ENCODE data around the gene LPP. TPM values are rescaled to one million over a fixed set of nuclear protein-coding genes. Genes with fewer than 3 reads are reported as not detected.

The LPP gene
- total and polyA plus RNA-seq, 2 of the 13 experiments (the other 11 are each of a cell fraction or from before 2014, with no cell fraction given), result 19.2 to 29.9 TPM

DNA sequence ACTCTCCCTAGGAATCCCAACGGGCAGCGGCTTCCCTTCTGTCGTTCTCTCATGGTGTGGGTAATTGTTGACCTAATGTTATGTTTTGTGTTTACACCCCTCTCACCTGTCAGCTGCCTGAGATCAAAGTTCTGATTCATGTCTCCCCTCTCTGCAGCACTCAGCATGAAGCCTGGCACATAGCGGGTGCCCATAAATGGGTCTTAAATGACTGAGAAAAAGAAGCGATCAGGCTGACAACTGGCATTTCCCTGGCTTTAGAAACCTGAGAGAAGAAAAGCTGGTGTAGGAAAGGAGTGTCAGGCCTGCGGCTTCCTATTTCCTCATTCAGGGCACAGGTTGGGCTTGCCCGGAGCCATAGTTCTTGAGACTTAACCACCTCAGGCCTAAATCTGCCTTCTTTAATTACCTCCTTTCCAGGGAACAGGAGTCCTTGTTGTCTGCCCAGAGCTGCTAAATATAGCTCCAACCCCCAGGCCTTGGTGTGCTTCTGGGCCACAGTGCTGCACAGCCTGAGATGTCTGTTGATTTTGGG lies 31.8 kb downstream of the LPP start (continued):
- TF ChIP-seq ZNF503 (CRISPR knock-in tag; IDR thresholded peaks at IDR 0.05) (0 out of 2 replicates have a peak, but pooled peaks have one; percentile 35), SPEN (CRISPR knock-in tag; IDR thresholded peaks at IDR 0.05; ENCODE audit: low read depth) (no peak), SMARCC2 (IDR thresholded peaks at IDR 0.05) (no peak), KAT8 (CRISPR knock-in tag; IDR thresholded peaks at IDR 0.05) (no peak), MTF1 (CRISPR knock-in tag; IDR thresholded peaks at IDR 0.05) (no peak), ZIK1 (CRISPR knock-in tag; IDR thresholded peaks at IDR 0.05; ENCODE audit: borderline replicate concordance, low read depth) (no peak), CENPX (CRISPR knock-in tag; IDR thresholded peaks at IDR 0.05) (no peak), HNRNPH1 (optimal IDR thresholded peaks at IDR 0.05; ENCODE audit: low read depth, low read length) (no peak), REST (IDR thresholded peaks at IDR 0.05; ENCODE audit: borderline replicate concordance in 1 of 2, low read depth in 1 of 2, low read length in 2 of 2) (no peak), ZBTB3 (CRISPR knock-in tag; IDR thresholded peaks at IDR 0.05; ENCODE audit: borderline replicate concordance, low read depth) (no peak), ZFP82 (CRISPR knock-in tag; IDR thresholded peaks at IDR 0.05; ENCODE audit: borderline replicate concordance) (no peak), IRF2 (CRISPR knock-in tag; IDR thresholded peaks at IDR 0.05) (peak; percentile 60; the same call in 1 of the 2 replicates), ZNF326 (CRISPR knock-in tag; IDR thresholded peaks at IDR 0.05; ENCODE audit: borderline replicate concordance) (no peak), GPN1 (CRISPR knock-in tag; IDR thresholded peaks at IDR 0.05; ENCODE audit: borderline replicate concordance) (no peak), SYNCRIP (IDR thresholded peaks at IDR 0.05; ENCODE audit: insufficient read depth, low read depth, low read length) (no peak), ZSCAN12 (CRISPR knock-in tag; IDR thresholded peaks at IDR 0.05) (no peak), HMGA1 (CRISPR knock-in tag; conservative IDR thresholded peaks at IDR 0.05) (no peak), ZSCAN9 (CRISPR knock-in tag; IDR thresholded peaks at IDR 0.05; ENCODE audit: borderline replicate concordance) (peak; percentile 55; the same call in 1 of the 2 replicates), POGK (CRISPR knock-in tag; conservative IDR thresholded peaks at IDR 0.05) (0 out of 2 replicates have a peak, but pooled peaks have one; percentile 54), TARDBP (CRISPR knock-in tag; IDR thresholded peaks at IDR 0.05) (0 out of 2 replicates have a peak, but pooled peaks have one; percentile 23), ZNF761 (CRISPR knock-in tag; conservative IDR thresholded peaks at IDR 0.05) (no peak), MAFK (conservative IDR thresholded peaks at IDR 0.05 in 1 of 2, IDR thresholded peaks at IDR 0.05 in 1 of 2; ENCODE audit: low read length in 2 of 2) (no peak), ZNF709 (CRISPR knock-in tag; IDR thresholded peaks at IDR 0.05) (no peak), ZKSCAN1 (IDR thresholded peaks at IDR 0.05; ENCODE audit: low read length) (no peak)
